GM23338 (cell line): ENCODE measurements around the gene MEAK7. TPM values are rescaled to one million over a fixed set of nuclear protein-coding genes. Genes with fewer than 3 reads are reported as not detected.

Experiments used
- ATAC-seq: fragments of 200-7000 bp; cut with Tn5 transposase; 3 replicates; pipeline ENCODE4 v1.9.1; 2020
- DNase-seq: peaks from one replicate; pipeline ENCODE4 v3.0.0-alpha.2; 2015; ENCODE audit warnings: low spot score
- H2AFZ ChIP-seq: fragments of 200-600 bp; sonication (generic); 2 replicates; pipeline ENCODE4 v1.8.0; 2016; ENCODE audit warnings: antibody characterized with exemption, mild to moderate bottlenecking, moderate library complexity
- H3F3A ChIP-seq: fragments of 200-600 bp; sonication (generic); replicated peaks from 2 replicates; pipeline ENCODE4 v1.8.0; 2017; ENCODE audit warnings: antibody characterized with exemption, mixed run types, low read depth
- H3K27ac ChIP-seq: fragments of 200-600 bp; sonication (generic); 2 replicates; pipeline ENCODE4 v1.6.1; 2016; ENCODE audit warnings: low read depth
- H3K27me3 ChIP-seq: fragments of 200-600 bp; sonication (generic); 2 replicates; pipeline ENCODE4 v1.8.0; 2016; ENCODE audit warnings: mild to moderate bottlenecking, mixed run types, moderate library complexity; ENCODE audit not compliant: insufficient read depth
- H3K36me3 ChIP-seq: fragments of 200-600 bp; sonication (generic); 2 replicates; pipeline ENCODE4 v1.8.0; 2016; ENCODE audit warnings: mild to moderate bottlenecking; ENCODE audit not compliant: insufficient read depth
- H3K4me1 ChIP-seq: fragments of 200-600 bp; sonication (generic); 2 replicates; pipeline ENCODE4 v1.8.0; 2016; ENCODE audit warnings: mild to moderate bottlenecking, moderate library complexity; ENCODE audit not compliant: insufficient read depth
- H3K4me2 ChIP-seq: fragments of 200-600 bp; sonication (generic); 2 replicates; pipeline ENCODE4 v1.7.1; 2017; ENCODE audit warnings: mixed run types
- H3K4me3 ChIP-seq: fragments of 200-600 bp; sonication (generic); 2 replicates; pipeline ENCODE4 v1.6.1; 2016; ENCODE audit warnings: mixed run types
- H3K79me2 ChIP-seq: fragments of 200-600 bp; sonication (generic); replicated peaks from 2 replicates; pipeline ENCODE4 v1.8.0; 2017; ENCODE audit warnings: mild to moderate bottlenecking; ENCODE audit not compliant: insufficient read depth
- H3K9me2 ChIP-seq: fragments of 200-600 bp; sonication (generic); 2 replicates; pipeline ENCODE4 v1.8.0; 2017; ENCODE audit not compliant: insufficient read depth
- H4K20me1 ChIP-seq: fragments of 200-600 bp; sonication (generic); replicated peaks from 2 replicates; pipeline ENCODE4 v1.8.0; 2017; ENCODE audit warnings: mild to moderate bottlenecking; ENCODE audit not compliant: insufficient read depth
- H3K27ac Mint-ChIP-seq: 2 replicates; pipeline ENCODE4 v1.8.0; 2020; ENCODE audit warnings: inconsistent platforms, mild to moderate bottlenecking, moderate library complexity, mixed read lengths
- H3K27me3 Mint-ChIP-seq: 3 replicates; pipeline ENCODE4 v1.8.0; 2022; ENCODE audit warnings: low read depth, mild to moderate bottlenecking, moderate library complexity, mixed read lengths, inconsistent platforms; ENCODE audit not compliant: insufficient read depth, poor library complexity
- H3K36me3 Mint-ChIP-seq: 3 replicates; pipeline ENCODE4 v1.8.0; 2021; ENCODE audit warnings: low read depth, mild to moderate bottlenecking, inconsistent platforms, moderate library complexity, mixed read lengths
- H3K4me1 Mint-ChIP-seq: 3 replicates; pipeline ENCODE4 v1.8.0; 2020; ENCODE audit warnings: mild to moderate bottlenecking, inconsistent platforms, mixed read lengths
- H3K4me3 Mint-ChIP-seq: 3 replicates; pipeline ENCODE4 v1.8.0; 2021; ENCODE audit warnings: moderate library complexity, mild to moderate bottlenecking, inconsistent platforms, mixed read lengths
- H3K9me3 Mint-ChIP-seq: 3 replicates; pipeline ENCODE4 v1.8.0; 2020; ENCODE audit warnings: moderate library complexity, mild to moderate bottlenecking, inconsistent platforms, mixed read lengths
- CREB1 ChIP-seq: fragments of 250-450 bp; sonication (Bioruptor Pico); IDR thresholded peaks from 2 replicates; pipeline ENCODE4 v1.5.0; 2020; ENCODE audit warnings: low read depth, mild to moderate bottlenecking, moderate library complexity
- CTCF ChIP-seq, 2 experiments: fragments of 200-600 bp in 1 of 2; sonication (generic) in 1 of 2; conservative IDR thresholded peaks; 2 replicates each; pipeline versions ENCODE4 v1.5.1 to v1.6.1; 2016 to 2017; ENCODE audit warnings: antibody characterized with exemption in 2 of 2, low read depth in 2 of 2, mild to moderate bottlenecking in 2 of 2, moderate library complexity in 1 of 2
- ETS1 ChIP-seq: IDR thresholded peaks from 2 replicates; pipeline ENCODE4 v1.6.1; 2016; ENCODE audit warnings: antibody characterized with exemption
- EZH2 ChIP-seq: fragments of 200-600 bp; sonication (generic); IDR thresholded peaks from one replicate; pipeline ENCODE4 v1.8.0; 2017; ENCODE audit warnings: antibody characterized with exemption, mild to moderate bottlenecking, low read depth; ENCODE audit not compliant: unreplicated experiment
- JUNB ChIP-seq: IDR thresholded peaks from one replicate; pipeline ENCODE4 v1.6.1; 2016; ENCODE audit warnings: antibody characterized with exemption; ENCODE audit not compliant: unreplicated experiment
- POLR2AphosphoS5 ChIP-seq: IDR thresholded peaks from 2 replicates; pipeline ENCODE4 v1.6.1; 2016; ENCODE audit warnings: antibody characterized with exemption, low read depth
- REST ChIP-seq: IDR thresholded peaks from one replicate; pipeline ENCODE4 v1.6.1; 2018; ENCODE audit warnings: antibody characterized with exemption; ENCODE audit not compliant: unreplicated experiment
- ZNF114 ChIP-seq: fragments of 250-450 bp; sonication (Bioruptor Pico); IDR thresholded peaks from 2 replicates; pipeline ENCODE4 v1.5.0; 2020; ENCODE audit warnings: mild to moderate bottlenecking, moderate library complexity
- ZNF331 ChIP-seq: fragments of 250-450 bp; sonication (Bioruptor Pico); IDR thresholded peaks from 2 replicates; pipeline ENCODE4 v1.5.0; 2020; ENCODE audit warnings: low read depth, mild to moderate bottlenecking, moderate library complexity
- ZNF462 ChIP-seq: fragments of 250-450 bp; sonication (Bioruptor Pico); IDR thresholded peaks from 2 replicates; pipeline ENCODE4 v1.5.0; 2020; ENCODE audit warnings: mild to moderate bottlenecking, moderate library complexity
- polyA plus RNA-seq: library from polyadenylated mRNA; unstranded; fragments of >200 nt; fragmentation: Nextera tagmentation; extraction: Ambion mirVana; gene quantifications from 2 replicates; pipeline ENCODE4 v1.2.1, GENCODE V29; 2016
- total RNA-seq: library from RNA; depleted of rRNA; stranded (reverse); fragments of >200 nt; shearing (Covaris generic); gene quantifications from 2 replicates; pipeline ENCODE4 v1.2.3, GENCODE V29; 2014

The MEAK7 gene
- total and polyA plus RNA-seq, 2 experiments from 2014 or later = 7.5 to 17.2 TPM

- Mint-ChIP-seq H3K9me3 (peaks cover 29% of the 10 kb centered on the region), H3K36me3 (peaks cover 41% of the 10 kb centered on the region), H3K27me3 (peaks cover 6% of the 10 kb centered on the region), H3K4me1 (no peaks in the 10 kb centered on the region), H3K27ac (no peak overlapping the region), H3K4me3 (no peak overlapping the region)
- Histone ChIP-seq H3F3A (no peaks in the 10 kb centered on the region), H3K36me3 (peaks cover 16% of the 10 kb centered on the region; the same call in 1 of the 2 replicates), H3K79me2 (no peaks in the 10 kb centered on the region), H3K27me3 (no peaks in the 10 kb centered on the region), H3K27ac (no peak overlapping the region), H3K4me3 (no peak overlapping the region), H3K9me2 (no peaks in the 10 kb centered on the region), H3K4me2 (no peak overlapping the region), H3K4me1 (no peaks in the 10 kb centered on the region), H4K20me1 (no peaks in the 10 kb centered on the region), H2AFZ (no peak overlapping the region)
- ATAC-seq = no peak
- no peak for DNase-seq
- TF ChIP-seq JUNB (no peak), ETS1 (no peak), EZH2 (no peak), ZNF114 (CRISPR knock-in tag) (no peak), POLR2AphosphoS5 (no peak), CREB1 (CRISPR knock-in tag) (no peak), CTCF (conservative IDR thresholded peaks at IDR 0.05; ENCODE audit: low read depth in 2 of 2) (no peak), REST (no peak)
These were observed 37.2 kb downstream of the MEAK7 start for GRCh38 chr16:84467256-84467655.

GRCh38 chr16:84466692-84467091 is 37.8 kb downstream of the MEAK7 start:
- Histone ChIP-seq H3K4me3 (no peak overlapping the region), H3F3A (no peaks in the 10 kb centered on the region), H3K36me3 (peaks cover 16% of the 10 kb centered on the region; the same call in 1 of the 2 replicates), H4K20me1 (no peaks in the 10 kb centered on the region), H3K9me2 (no peaks in the 10 kb centered on the region), H3K79me2 (no peaks in the 10 kb centered on the region), H3K4me1 (no peaks in the 10 kb centered on the region), H3K27me3 (no peaks in the 10 kb centered on the region), H2AFZ (no peak overlapping the region), H3K27ac (no peak overlapping the region), H3K4me2 (no peak overlapping the region)
- DNase-seq (no peak), ATAC-seq (no peak)
- no peak overlapping the region for H3K4me3 Mint-ChIP-seq
- no peak overlapping the region for H3K27ac Mint-ChIP-seq
- peaks cover 24% of the 10 kb centered on the region for H3K9me3 Mint-ChIP-seq
- peaks cover 4% of the 10 kb centered on the region for H3K27me3 Mint-ChIP-seq
- H3K36me3 Mint-ChIP-seq = peaks cover 36% of the 10 kb centered on the region
- peaks cover 1% of the 10 kb centered on the region; the same call in 1 of the 3 replicates for H3K4me1 Mint-ChIP-seq
- no peak for TF ChIP-seq ZNF462 (CRISPR knock-in tag)
- no peak for TF ChIP-seq CREB1 (CRISPR knock-in tag)
- TF ChIP-seq POLR2AphosphoS5 = no peak
- no peak for TF ChIP-seq ZNF331 (CRISPR knock-in tag)
- TF ChIP-seq JUNB = no peak
